Glutamatergic neuron (in vitro differentiated cells): ENCODE measurements around the gene HRH3. TPM values are rescaled to one million over a fixed set of nuclear protein-coding genes. Genes with fewer than 3 reads are reported as not detected.

Experiments
- DNase-seq: peaks from one replicate; pipeline ENCODE4 v3.0.0; 2022
- H3K27ac Mint-ChIP-seq: one replicate; pipeline ENCODE4 v1.8.0; 2020; ENCODE audit warnings: mild to moderate bottlenecking, mixed read lengths, inconsistent platforms; ENCODE audit not compliant: unreplicated experiment
- H3K27me3 Mint-ChIP-seq: one replicate; pipeline ENCODE4 v1.8.0; 2020; ENCODE audit warnings: mild to moderate bottlenecking, moderate library complexity, mixed read lengths, inconsistent platforms; ENCODE audit not compliant: unreplicated experiment
- H3K36me3 Mint-ChIP-seq: one replicate; pipeline ENCODE4 v1.8.0; 2020; ENCODE audit warnings: mild to moderate bottlenecking, mixed read lengths, inconsistent platforms; ENCODE audit not compliant: unreplicated experiment
- H3K4me1 Mint-ChIP-seq: one replicate; pipeline ENCODE4 v1.8.0; 2020; ENCODE audit warnings: mild to moderate bottlenecking, low read depth, mixed read lengths, inconsistent platforms; ENCODE audit not compliant: unreplicated experiment
- H3K4me3 Mint-ChIP-seq: one replicate; pipeline ENCODE4 v1.8.0; 2020; ENCODE audit warnings: mild to moderate bottlenecking, mixed read lengths, inconsistent platforms; ENCODE audit not compliant: unreplicated experiment
- H3K9me3 Mint-ChIP-seq: one replicate; pipeline ENCODE4 v1.8.0; 2020; ENCODE audit warnings: mild to moderate bottlenecking, moderate library complexity, mixed read lengths, inconsistent platforms; ENCODE audit not compliant: unreplicated experiment
- CTCF ChIP-seq: fragments of 200-600 bp; sonication (generic); IDR thresholded peaks from one replicate; pipeline ENCODE4 v1.5.0; 2021; ENCODE audit not compliant: partially characterized antibody, unreplicated experiment
- total RNA-seq: library from RNA; stranded (reverse); fragmentation: NEBNext Ultra II Directional; extraction: Animal tissue kit (Norgen Biotek cat#: 25700); gene quantifications from one replicate; pipeline ENCODE4 v1.2.1, GENCODE V29; 2021; ENCODE audit not compliant: unreplicated experiment

HRH3 gene
- total RNA-seq, 1 donor from 2014 or later, result 13.7 TPM

- DNase-seq, result no peak
- no peak for TF ChIP-seq CTCF
- Mint-ChIP-seq H3K4me3 (no peak overlapping the region), H3K27ac (no peak overlapping the region), H3K27me3 (no peaks in the 10 kb centered on the region), H3K4me1 (peaks cover 13% of the 10 kb centered on the region), H3K36me3 (peaks cover 7% of the 10 kb centered on the region), H3K9me3 (peaks cover 4% of the 10 kb centered on the region)
Observed at GRCh38 chr20:62252342-62252966, 32.4 kb upstream of the HRH3 start.

GRCh38 chr20:62248890-62249560 is 28.9 kb upstream of the HRH3 start:
- DNase-seq, result no peak
- TF ChIP-seq CTCF, result no peak
- Mint-ChIP-seq H3K36me3 (no peaks in the 10 kb centered on the region), H3K27me3 (no peaks in the 10 kb centered on the region), H3K9me3 (peaks cover 5% of the 10 kb centered on the region), H3K27ac (no peak overlapping the region), H3K4me3 (no peak overlapping the region), H3K4me1 (peaks cover 13% of the 10 kb centered on the region)

- no peak overlapping the region for H3K27ac Mint-ChIP-seq
Observed at GRCh38 chr20:62246872-62247652, 27.0 kb upstream of the HRH3 start.

GRCh38 chr20:62246431-62246830 is 26.4 kb upstream of the HRH3 start:
- no peaks in the 10 kb centered on the region for H3K36me3 Mint-ChIP-seq
- no peak for DNase-seq

More at GRCh38 chr20:62246872-62247652, 27.0 kb upstream of the HRH3 start:
- H3K36me3 Mint-ChIP-seq, result no peaks in the 10 kb centered on the region
- no peak overlapping the region for H3K4me3 Mint-ChIP-seq
- DNase-seq, result no peak
- no peak for TF ChIP-seq CTCF
- H3K27me3 Mint-ChIP-seq, result no peaks in the 10 kb centered on the region
- peaks cover 5% of the 10 kb centered on the region for H3K9me3 Mint-ChIP-seq
- H3K4me1 Mint-ChIP-seq, result peaks cover 12% of the 10 kb centered on the region

More at GRCh38 chr20:62246431-62246830, 26.4 kb upstream of the HRH3 start:
- peaks cover 12% of the 10 kb centered on the region for H3K4me1 Mint-ChIP-seq
- H3K27me3 Mint-ChIP-seq, result peaks cover 2% of the 10 kb centered on the region
- H3K27ac Mint-ChIP-seq, result no peak overlapping the region
- no peak overlapping the region for H3K4me3 Mint-ChIP-seq
- H3K9me3 Mint-ChIP-seq, result peaks cover 5% of the 10 kb centered on the region
- no peak for TF ChIP-seq CTCF
